ENCODE measurements around the gene DNAH7.
A peak's percentile ranks its signal among the peaks of the same experiment; 100 is the strongest.

The DNAH7 gene

GRCh38 chr2:196076778-196077568 lies 8.3 kb upstream of the DNAH7 start:
- no peak for DNase-seq

DNA sequence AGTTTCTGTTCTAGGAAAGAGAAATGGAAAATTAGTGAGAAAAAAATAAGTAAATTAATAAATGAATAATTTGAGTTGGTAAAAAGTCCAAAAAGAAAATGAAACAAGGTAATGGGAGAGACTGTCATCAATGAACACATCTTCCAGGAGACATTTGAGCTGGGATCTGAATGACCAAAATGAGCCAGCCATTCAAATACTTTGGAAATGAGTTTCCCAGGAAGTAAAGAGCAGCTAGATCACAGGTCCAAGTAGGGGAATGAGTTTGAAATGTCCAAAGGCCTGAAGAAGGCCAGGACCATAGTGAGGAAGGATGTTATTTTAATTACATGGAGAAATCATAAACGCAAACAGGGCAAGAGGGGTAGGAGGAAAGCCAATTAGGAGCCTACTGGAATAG lies 6.6 kb upstream of the DNAH7 start:
- no peak for DNase-seq

DNA sequence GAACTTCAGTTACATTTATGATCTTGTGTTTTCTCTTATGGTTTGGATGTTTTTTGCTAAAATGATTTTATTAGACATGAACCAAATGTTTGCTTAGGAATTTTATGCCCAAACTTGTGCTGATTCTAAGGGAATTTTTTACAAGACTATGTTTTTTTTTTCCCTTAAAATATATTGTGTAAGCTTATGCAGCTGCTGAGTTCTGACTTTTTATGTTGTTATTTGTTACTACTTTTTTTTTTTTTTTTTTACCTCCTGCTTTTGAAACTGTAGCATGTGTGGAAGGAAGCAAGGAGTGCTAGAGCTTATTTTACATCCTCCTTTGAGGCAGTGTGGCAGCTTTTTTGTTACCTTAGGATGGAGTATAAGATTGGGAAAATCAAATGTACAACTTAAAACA lies 6.0 kb upstream of the DNAH7 start:
- DNase-seq = no peak

GRCh38 chr2:196073521-196073920 lies 4.9 kb upstream of the DNAH7 start:
- no peak for DNase-seq

- DNase-seq = no peak
These were observed 1.6 kb downstream of the DNAH7 start for GRCh38 chr2:196067088-196067382.

- peak; percentile 34 for DNase-seq
These were observed 2.1 kb downstream of the DNAH7 start for GRCh38 chr2:196066291-196067087.

DNA sequence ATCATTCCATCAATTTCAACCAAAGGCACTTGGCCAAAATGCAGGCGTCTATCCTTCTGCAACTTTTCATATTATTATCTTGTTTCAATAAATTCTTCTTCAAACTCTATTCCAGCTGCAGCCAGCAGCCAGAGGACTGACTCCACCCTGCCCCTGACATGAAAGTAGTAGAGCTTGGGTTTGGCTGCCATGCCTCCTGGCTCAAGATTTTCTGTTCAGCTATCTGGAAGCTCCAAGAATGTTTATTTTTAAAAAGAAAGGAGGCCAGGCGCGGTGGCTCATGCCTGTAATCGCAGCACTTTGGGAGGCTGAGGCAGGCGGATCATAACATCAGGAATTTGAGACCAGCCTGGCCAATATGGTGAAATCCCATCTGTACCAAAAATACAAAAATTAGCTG lies 4.9 kb downstream of the DNAH7 start:
- no peak for DNase-seq

- no peak for DNase-seq
These were observed 9.1 kb downstream of the DNAH7 start for GRCh38 chr2:196059491-196059960.

GRCh38 chr2:196054631-196055030 lies 14.0 kb downstream of the DNAH7 start:
- DNase-seq = no peak

GRCh38 chr2:196046123-196046917 lies 22.3 kb downstream of the DNAH7 start:
- DNase-seq = peak; percentile 12

GRCh38 chr2:196041786-196042185 lies 26.9 kb downstream of the DNAH7 start:
- no peak for DNase-seq

GRCh38 chr2:196040218-196040617 lies 28.4 kb downstream of the DNAH7 start:
- no peak for DNase-seq

DNA sequence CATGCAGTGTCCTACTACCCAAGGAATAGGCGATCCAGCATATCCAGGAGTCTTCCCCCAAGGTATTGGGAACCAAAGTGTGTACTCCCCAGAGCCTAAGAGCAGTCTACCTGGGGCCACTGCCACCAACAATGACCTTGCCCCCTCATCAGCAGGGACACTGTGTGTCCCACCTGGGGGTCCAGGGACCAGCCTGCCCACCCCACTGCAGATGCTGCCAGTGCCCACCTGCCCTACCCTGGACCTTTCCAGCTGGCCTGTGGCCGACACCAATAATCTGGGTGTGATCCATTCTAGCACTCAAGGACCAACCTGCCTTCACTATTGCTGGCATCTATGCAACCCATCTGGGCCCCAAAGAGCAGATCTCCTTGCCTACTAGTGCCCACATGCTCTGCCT lies 32.2 kb downstream of the DNAH7 start:
- no peak for DNase-seq

DNA sequence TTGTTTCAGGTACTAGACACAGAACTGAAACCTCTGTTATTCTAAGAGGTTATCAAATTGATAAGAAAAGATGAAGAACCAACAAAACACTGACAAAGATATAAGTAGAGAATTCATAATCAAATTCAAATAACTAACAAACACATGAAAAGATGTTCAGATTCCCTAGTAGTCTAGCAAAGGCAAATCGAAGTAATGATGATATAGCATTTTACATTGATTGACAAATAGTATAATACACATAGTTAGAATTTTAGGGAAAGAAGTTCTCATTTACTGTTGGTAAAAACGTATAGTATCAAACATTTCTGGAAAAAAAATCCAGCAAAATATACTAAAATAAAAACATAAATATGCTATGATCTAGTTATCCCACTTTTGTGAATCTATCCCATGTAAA lies 50.6 kb downstream of the DNAH7 start:
- DNase-seq = no peak

GRCh38 chr2:196012314-196012713 lies 56.3 kb downstream of the DNAH7 start:
- no peak for DNase-seq

GRCh38 chr2:196000551-196000950 lies 68.1 kb downstream of the DNAH7 start:
- DNase-seq = no peak

- no peak for DNase-seq
These were observed 70.6 kb downstream of the DNAH7 start for GRCh38 chr2:195998070-195998469.

DNA sequence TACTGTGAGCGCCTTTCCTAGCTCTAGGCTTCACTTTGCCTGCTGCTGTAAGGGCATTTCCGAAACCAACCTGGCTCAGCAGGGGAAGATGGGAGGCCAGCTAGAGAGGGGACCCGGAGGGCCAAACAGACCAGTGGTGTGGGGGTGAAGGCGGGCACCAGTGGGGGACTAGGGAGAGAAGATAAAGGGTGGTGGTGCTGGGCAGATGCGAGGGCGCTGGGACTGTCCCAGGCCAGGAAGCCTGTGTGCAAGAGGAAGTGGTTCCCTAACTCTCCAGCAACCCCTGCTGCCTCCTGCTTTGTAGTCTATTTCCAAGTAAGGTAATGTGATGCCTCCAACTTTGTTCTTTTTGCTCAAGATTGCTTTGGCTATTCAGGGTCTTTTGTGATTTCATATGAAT lies 73.1 kb downstream of the DNAH7 start:
- no peak for DNase-seq

DNA sequence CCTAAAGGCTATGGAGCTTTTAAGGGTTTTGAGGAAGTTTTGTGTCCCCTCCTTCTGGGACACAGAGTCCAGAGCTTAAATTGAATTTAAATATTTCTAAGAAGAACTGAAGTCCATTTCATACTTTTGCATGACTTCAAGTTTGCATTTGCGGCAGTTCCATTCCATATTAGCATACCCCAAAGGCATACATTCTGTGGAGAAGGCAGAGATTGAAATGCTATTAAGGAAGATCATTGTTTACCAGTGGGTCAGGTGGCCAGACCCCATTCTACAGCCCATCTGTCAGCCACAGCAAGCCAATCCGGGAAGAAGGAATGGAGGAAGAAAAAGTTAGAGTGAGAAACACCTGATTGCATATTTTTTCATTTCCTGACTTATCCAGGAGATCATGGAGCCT lies 75.0 kb downstream of the DNAH7 start:
- no peak for DNase-seq

DNA sequence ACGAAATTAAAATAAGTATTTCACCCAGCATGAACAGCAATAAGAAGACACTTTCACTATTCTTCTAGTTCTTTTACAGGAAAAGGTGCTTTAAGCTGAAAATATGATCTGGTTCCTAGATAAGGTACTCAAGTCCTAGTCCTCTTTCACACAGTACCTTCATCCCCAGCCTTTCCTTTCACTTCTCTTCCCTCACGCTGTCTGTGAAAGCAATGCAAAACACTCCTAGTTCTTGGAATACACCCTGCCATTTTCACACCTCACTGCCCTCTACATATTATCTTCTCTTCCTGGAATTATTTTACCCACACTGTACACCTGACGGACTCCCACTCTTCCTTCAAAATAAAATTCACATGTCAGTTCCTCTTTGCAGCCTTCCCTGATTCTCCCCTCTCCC lies 82.9 kb downstream of the DNAH7 start:
- peak; percentile 47 for DNase-seq

GRCh38 chr2:195984923-195985726 lies 83.5 kb downstream of the DNAH7 start:
- peak; percentile 40 for DNase-seq

DNA sequence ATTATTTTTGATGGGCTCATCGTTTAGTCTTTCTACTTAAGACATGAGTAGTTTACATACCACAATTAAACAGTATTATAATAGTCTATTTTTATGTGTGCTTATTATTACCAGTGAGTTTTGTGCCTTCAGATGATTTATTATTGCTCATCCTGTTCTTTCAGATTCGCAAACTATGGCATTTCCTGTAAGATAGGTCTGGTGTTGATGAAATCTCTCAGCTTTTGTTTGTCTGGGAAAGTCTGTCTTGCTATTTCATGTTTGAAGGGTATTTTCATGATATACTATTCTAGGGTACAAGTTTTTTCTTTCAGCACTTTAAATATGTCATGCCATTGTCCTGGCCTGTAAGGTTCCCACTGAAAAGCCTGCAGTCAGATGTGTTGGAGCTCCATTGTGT lies 101.3 kb downstream of the DNAH7 start:
- no peak for DNase-seq

- no peak for DNase-seq
These were observed 106.8 kb downstream of the DNAH7 start for GRCh38 chr2:195961873-195962272.

Data from kidney glomerular epithelial cell (primary cell).